GM21529 (cell line): ENCODE data around the gene CEP164.
"Not testable (repeated sequence)": the region's sequence is repeated elsewhere in the genome, so short reads cannot be mapped to it uniquely, and the experiment has no call there.

ENCODE experiments used
- ATAC-seq: cut with Tn5 transposase; IDR thresholded peaks from one replicate; pipeline ENCODE4 v1.9.1; 2021; ENCODE audit not compliant: unreplicated experiment

CEP164 gene

DNA sequence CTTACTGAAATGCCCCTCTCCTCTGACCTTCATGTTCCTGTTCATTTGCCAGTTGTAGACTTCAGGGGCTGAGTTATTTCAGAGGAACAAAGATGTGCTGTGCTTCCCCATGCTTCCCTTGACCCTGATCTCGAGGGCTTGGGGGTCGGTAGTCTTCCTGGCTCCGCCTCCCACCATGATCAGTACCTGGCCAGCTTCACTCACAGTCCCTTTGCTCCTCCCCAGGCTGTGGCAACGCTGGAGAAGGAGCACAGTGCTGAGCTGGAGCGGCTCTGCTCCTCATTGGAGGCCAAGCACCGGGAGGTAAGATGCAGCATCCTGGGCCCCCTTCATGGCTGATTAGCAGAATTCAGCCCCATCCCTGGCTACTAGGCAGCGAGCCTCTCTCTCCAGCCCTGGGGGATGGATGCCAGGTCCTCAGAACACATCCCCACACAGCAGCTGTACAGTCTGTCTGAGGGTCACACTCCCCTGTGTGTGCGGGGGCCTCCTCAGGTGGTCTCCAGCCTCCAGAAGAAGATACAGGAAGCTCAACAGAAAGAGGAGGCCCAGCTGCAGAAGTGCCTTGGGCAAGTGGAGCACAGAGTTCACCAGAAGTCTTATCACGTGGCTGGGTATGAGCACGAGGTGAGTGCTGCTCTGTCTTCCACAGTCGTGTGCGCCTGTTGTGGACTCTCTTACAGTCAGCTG lies 64.5 kb downstream of the CEP164 start:
- ATAC-seq: no peak

DNA sequence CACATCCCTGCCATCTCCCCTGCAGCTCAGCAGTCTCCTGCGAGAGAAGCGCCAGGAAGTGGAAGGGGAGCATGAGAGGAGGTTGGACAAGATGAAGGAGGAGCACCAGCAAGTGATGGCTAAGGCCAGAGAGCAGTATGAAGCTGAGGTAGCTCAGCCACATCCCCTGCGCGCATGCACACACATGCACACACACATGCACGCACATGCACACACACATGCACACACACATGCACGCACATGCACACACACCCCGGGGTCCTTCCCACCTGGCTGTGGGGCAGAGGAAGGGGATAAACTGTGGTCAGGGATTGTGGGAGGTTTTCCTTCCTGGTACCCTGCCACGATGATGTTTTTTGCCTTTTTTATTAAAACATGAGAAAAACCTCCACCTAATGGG lies 65.3 kb downstream of the CEP164 start:
- no peak for ATAC-seq

DNA sequence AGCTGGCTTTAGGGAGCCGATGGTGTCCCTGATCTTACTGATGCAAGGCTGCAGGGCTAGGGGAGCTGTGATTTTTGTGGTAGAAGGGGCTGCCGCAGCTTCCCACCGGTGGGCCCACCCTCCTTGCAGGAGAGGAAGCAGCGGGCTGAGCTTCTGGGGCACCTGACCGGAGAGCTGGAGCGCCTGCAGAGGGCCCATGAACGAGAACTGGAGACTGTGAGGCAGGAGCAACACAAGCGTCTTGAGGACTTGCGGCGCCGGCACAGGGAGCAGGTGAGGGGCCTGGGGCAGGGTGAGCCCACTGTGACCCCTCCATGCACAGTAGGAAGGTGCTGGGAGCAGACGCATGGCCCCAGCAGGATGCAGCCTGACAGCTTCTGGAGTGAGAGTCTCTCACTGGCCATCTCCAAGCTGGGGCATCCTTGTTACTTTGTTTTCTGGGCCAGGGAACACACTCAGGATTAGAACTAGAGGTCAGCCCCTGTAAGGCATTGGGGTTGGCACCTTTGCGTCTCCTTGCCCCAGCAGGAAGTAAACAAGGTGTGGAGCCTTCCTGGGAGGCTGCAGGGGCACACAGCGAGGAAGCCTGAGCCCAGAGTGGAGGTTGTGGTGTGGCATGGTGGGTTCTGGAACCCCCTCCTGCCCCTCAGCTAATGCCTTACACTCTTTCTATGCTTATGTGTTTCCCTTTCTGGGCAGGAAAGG lies 66.7 kb downstream of the CEP164 start:
- ATAC-seq: no peak

DNA sequence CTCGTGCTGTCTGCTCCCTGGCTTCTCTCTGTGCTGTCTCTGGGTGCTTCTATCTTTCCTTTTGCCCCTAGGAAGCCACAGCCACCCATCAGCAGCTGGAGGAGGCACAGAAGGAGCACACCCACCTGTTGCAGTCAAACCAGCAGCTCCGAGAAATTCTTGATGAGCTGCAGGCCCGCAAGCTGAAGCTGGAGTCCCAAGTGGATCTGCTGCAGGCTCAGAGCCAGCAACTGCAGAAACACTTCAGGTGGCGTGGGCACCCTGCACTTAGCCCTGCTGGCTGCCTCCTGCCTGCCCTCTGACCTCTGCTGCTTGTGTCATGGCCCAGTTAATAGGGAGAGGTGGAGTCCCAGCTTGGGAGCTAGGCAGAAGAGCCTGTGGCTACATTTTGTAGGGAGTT lies 67.8 kb downstream of the CEP164 start:
- no peak for ATAC-seq

DNA sequence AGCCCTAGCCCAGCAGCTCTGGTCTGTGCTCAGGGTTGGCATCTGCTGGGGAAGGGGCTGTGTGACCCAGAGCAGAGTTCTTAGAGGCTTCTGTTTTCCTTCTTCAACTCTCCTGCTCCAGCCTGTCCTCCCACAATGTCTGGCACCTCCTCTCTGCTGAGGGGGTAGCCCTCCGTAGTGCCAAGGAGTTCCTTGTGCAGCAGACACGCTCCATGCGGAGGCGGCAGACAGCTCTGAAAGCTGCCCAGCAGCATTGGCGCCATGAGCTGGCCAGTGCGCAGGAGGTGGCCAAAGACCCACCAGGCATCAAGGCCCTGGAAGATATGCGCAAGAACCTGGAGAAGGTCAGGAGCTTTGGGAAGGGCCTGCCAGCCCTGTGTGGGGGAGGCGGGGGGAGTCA lies 69.3 kb downstream of the CEP164 start:
- no peak for ATAC-seq

- ATAC-seq: not testable (repeated sequence)
Observed at GRCh38 chr11:117398618-117399017, 71.0 kb downstream of the CEP164 start.

GRCh38 chr11:117399100-117399840 lies 71.6 kb downstream of the CEP164 start:
- ATAC-seq: not testable (repeated sequence)

GRCh38 chr11:117405898-117406297 lies 78.2 kb downstream of the CEP164 start:
- ATAC-seq: not testable (repeated sequence)

- ATAC-seq: no peak
Observed at GRCh38 chr11:117407016-117407415, 79.4 kb downstream of the CEP164 start.

GRCh38 chr11:117408356-117408755 lies 80.7 kb downstream of the CEP164 start:
- no peak for ATAC-seq

- no peak for ATAC-seq
Observed at GRCh38 chr11:117409511-117409910, 81.9 kb downstream of the CEP164 start.

GRCh38 chr11:117410238-117410637 lies 82.6 kb downstream of the CEP164 start:
- no peak for ATAC-seq

DNA sequence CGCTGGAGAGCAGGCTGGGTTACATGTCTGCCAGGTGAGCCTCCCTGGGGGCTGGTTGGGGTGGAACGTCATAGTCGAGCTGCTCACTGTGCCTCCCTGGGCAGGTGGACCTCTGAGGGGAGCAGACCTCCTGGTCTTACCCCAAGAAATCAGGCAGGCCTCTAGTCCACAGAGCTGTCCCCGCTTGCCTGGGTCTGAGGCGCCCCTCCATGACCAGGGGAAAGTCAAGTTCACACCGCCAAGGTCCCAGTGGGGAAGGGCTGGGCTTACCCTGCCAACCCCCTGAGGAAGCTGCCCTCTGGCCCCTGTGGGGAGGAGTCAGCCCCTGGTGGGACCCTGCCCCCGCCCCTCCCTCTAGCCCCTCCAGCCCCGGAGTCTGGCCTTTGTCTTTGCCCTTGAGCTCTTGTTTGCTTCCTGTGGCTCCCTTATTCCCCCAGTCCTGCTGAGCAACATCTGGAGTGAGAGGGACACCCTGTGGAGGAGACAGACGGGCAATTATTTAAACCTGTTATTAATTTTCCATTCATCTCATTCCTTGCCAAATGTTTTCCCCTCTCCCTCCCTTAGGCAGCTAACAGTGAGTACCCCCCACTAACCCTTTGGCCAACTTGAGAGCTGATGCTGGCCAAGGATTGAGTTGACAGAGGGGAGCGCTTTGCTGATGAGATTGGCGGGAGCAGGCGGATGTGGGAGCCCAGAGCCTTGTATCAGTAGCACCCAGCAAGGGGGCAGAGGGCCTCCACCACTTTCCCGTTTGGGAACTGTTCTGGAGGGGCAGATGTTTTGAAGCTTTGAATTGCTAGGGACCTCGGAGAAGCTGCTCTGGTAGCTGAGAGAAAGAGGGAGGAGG lies 83.4 kb downstream of the CEP164 start:
- no peak for ATAC-seq

DNA sequence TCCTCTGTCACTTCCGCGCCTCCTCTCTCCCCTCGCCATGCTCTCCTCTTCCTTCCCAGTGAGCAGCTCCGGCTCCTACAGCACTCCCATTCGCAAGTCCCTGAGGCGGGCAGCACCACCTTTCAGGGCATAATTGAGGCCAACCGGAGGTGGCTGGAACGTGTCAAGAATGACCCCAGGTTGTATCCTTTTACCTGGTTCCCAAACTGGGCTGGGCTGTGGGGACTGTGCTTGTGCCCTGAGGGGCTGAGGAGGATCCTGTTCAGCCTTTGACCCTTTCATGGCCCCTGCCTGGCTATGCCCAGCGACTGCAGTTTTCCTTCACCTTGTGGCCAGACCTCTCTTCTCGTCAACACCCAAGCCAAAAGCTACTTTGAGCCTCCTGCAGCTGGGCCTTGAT lies 84.1 kb downstream of the CEP164 start:
- no peak for ATAC-seq

DNA sequence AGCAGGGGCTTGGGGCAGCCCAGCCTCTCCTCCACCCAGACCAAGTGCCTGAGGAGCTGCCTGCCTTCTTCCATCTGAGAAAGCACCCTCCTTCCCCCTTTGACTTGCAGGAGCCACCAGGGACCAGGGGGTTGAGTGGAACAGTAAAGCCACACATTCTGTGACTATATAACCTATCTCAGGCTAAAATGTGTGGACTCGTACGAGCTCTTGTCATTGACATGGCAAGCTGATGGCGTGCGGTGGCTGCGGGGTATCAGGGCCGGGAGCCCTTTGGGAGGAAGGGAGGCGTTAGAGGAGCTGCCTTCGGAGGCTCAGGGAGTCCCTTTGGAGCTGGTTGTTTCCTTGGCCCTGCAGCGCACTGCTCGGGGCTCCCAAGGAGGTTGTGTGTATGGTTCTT lies 84.5 kb downstream of the CEP164 start:
- ATAC-seq: no peak

DNA sequence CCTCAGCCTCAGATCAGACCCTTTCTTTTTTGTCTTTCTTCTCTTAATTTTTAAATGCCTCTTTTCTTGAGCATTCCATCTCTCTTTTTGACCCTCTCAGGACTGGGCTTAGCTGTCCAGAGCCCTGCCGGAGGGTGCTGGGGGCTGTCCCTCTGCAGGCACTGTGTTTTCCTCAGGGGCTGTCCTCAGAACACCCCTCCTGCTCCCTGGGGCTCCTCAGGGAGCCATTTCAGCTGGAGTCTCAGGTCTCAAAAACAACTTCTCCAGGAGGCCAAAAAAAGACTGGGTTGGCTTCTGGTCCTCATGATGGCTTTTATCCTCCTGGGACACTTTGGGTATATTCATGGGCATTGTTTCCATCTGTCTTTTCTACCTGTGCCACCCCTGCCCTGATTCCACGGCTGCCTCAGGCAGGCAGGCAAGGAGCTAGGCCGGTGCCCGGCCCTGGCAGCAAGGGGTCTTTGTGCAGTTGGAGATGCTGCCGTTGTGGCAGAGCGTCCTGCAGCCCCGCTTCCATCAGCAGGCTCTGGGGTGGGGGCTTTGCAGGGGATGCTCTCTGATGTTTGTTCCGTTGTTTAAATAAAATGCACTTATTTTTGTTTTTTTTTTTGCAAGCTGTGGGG lies 85.1 kb downstream of the CEP164 start:
- no peak for ATAC-seq

- ATAC-seq: no peak
Observed at GRCh38 chr11:117413616-117414015, 86.0 kb downstream of the CEP164 start.

GRCh38 chr11:117414724-117415123 lies 87.1 kb downstream of the CEP164 start:
- no peak for ATAC-seq

GRCh38 chr11:117415358-117415896 lies 87.8 kb downstream of the CEP164 start:
- ATAC-seq: no peak

DNA sequence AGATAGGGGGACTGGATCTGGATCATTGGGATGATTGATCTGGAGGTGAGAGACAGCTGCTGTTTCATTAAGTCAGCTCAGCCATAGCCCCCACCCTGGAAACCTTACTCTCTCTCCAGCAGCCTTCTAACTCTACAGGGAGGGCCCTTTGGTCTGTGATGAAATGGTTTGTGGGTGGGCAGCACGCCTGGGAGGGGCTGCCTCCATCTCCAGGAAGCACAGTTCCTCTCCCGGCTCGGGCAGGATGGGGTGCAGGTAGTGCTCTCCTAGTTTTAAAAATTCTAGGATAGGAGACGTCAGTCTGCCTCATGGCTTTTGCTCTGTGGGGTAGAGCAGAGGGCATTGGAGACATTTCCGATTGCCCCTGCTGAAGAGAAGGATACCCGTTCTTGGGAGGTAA lies 89.7 kb downstream of the CEP164 start:
- ATAC-seq: no peak
